ENCODE results near the gene FBLN1.

Gene FBLN1

DNA sequence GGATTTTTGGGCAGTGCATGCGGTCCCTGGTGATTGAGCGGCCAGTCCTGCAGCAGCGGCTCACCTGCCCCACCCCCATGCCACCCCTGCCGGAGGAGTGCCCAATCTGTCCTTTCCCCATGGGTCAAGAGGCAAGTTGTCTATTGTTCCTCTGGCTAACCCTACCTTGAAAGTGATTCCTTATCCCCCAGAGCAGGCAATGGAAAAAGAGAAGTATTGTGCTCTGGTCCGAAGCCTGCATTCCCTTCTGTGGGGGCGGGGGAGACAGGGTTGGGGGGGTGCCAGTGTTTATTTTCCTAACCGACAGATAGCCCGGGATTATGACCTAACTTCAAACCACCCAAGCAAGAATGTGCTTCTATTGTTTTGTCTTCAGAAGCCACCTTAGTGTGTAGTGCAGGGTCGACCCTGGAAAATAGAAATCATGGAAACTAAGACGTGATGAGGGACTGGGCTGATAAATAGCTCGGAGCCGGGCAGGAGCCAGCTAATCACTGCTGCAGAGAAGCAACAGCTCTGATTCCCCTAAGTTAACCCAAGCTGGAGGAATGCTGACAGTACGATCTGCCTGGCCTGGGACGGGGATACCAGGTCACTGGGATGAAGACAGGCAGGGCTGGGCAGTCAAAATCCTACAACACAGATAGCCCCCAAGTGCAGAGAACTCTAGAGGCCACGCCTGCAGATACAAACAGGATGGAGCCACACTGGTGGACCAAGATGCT is 130.3 kb downstream of the FBLN1 start:
- Histone ChIP-seq H2AFZ (ENCODE audit: low read length) (no peak overlapping the region), H3K4me1 (ENCODE audit: insufficient read depth, low read length, poor library complexity, severe bottlenecking) (peaks cover 22% of the 10 kb centered on the region), H3K4me3 (ENCODE audit: low read length, poor library complexity, severe bottlenecking) (no peak overlapping the region), H3K79me2 (ENCODE audit: insufficient read depth, low read length) (no peaks in the 10 kb centered on the region), H3F3A (ENCODE audit: low read depth) (0 out of 2 replicates have a peak, but pooled peaks cover 3% of the 10 kb centered on the region), H4K20me1 (ENCODE audit: insufficient read depth, low read length, poor library complexity, severe bottlenecking) (no peaks in the 10 kb centered on the region), H3K4me2 (ENCODE audit: low read depth, low read length, poor library complexity, severe bottlenecking) (no peak overlapping the region), H3K36me3 (ENCODE audit: insufficient read depth, low read length) (no peaks in the 10 kb centered on the region), H3K27me3 (ENCODE audit: insufficient read depth, low read length, poor library complexity, severe bottlenecking) (no peaks in the 10 kb centered on the region), H3K9me3 (ENCODE audit: insufficient read depth, low read depth, low read length) (no peaks in the 10 kb centered on the region), H3K9ac (ENCODE audit: low read depth, low read length, poor library complexity, severe bottlenecking) (no peak overlapping the region), H3K9me2 (replicated peaks; ENCODE audit: low read depth, low read length) (no peaks in the 10 kb centered on the region)
- TF ChIP-seq, protein P1, sequence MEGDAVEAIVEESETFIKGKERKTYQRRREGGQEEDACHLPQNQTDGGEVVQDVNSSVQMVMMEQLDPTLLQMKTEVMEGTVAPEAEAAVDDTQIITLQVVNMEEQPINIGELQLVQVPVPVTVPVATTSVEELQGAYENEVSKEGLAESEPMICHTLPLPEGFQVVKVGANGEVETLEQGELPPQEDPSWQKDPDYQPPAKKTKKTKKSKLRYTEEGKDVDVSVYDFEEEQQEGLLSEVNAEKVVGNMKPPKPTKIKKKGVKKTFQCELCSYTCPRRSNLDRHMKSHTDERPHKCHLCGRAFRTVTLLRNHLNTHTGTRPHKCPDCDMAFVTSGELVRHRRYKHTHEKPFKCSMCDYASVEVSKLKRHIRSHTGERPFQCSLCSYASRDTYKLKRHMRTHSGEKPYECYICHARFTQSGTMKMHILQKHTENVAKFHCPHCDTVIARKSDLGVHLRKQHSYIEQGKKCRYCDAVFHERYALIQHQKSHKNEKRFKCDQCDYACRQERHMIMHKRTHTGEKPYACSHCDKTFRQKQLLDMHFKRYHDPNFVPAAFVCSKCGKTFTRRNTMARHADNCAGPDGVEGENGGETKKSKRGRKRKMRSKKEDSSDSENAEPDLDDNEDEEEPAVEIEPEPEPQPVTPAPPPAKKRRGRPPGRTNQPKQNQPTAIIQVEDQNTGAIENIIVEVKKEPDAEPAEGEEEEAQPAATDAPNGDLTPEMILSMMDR (conservative IDR thresholded peaks at IDR 0.05; ENCODE audit: low read length), result no peak
- no peak for TF ChIP-seq EZH2phosphoT487 (IDR thresholded peaks at IDR 0.05; ENCODE audit: borderline replicate concordance)

DNA sequence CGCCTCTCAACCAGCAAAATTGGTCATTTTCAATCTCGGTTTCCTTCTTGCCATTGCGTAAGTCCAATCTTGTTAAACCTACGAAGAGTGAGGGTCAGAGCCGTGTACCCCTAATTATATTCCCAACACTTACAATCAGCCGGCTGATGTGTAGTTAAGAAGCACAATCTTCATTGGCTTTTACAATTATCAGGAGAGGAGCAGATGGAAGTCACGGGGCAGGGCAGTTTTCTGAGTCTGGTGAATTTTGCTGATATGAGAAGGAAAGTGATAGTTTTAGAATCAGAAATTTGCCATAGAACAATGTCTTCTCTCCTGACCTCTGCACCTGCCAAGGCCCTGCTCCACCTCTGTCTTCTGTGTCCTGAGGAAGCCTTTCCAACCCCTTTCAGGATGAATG is 134.0 kb downstream of the FBLN1 start:
- no peaks in the 10 kb centered on the region for H3K79me2 ChIP-seq (ENCODE audit: insufficient read depth, low read length)
- no peaks in the 10 kb centered on the region for H3K36me3 ChIP-seq (ENCODE audit: insufficient read depth, low read length)
- peaks cover 39% of the 10 kb centered on the region for H3K4me1 ChIP-seq (ENCODE audit: insufficient read depth, low read length, poor library complexity, severe bottlenecking)
- no peaks in the 10 kb centered on the region for H3K9me3 ChIP-seq (ENCODE audit: insufficient read depth, low read depth, low read length)
- no peak overlapping the region for H2AFZ ChIP-seq (ENCODE audit: low read length)
- TF ChIP-seq, protein P1 (conservative IDR thresholded peaks at IDR 0.05; ENCODE audit: low read length), result no peak
- TF ChIP-seq EZH2phosphoT487 (IDR thresholded peaks at IDR 0.05; ENCODE audit: borderline replicate concordance), result no peak
- H3K27me3 ChIP-seq (ENCODE audit: insufficient read depth, low read length, poor library complexity, severe bottlenecking), result no peaks in the 10 kb centered on the region
- no peak overlapping the region for H3K9ac ChIP-seq (ENCODE audit: low read depth, low read length, poor library complexity, severe bottlenecking)
- H3K4me2 ChIP-seq (ENCODE audit: low read depth, low read length, poor library complexity, severe bottlenecking), result no peak overlapping the region
- H3K9me2 ChIP-seq (replicated peaks; ENCODE audit: low read depth, low read length), result no peaks in the 10 kb centered on the region
- H3K4me3 ChIP-seq (ENCODE audit: low read length, poor library complexity, severe bottlenecking), result no peak overlapping the region
- H3F3A ChIP-seq (ENCODE audit: low read depth), result 0 out of 2 replicates have a peak, but pooled peaks cover 3% of the 10 kb centered on the region
- H4K20me1 ChIP-seq (ENCODE audit: insufficient read depth, low read length, poor library complexity, severe bottlenecking), result no peaks in the 10 kb centered on the region

DNA sequence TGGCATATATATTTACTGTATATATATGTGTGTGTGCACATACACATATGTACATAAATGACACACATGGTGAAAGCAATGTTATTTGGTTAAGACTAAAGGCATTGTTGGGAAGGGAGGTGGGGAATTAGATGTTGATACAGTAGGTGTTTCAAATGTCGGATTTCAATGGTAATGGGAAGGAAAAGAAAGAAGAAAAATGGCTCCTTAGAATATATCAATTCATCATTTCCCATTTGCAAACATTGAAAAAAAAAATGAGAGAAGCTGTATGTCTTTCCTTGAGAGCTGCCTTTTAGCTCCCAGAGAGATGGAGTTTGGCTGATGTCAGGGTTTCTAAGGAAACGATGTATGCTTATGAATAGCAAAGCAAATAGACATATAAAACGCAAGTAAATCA is 135.5 kb downstream of the FBLN1 start:
- Histone ChIP-seq H3K9ac (ENCODE audit: low read depth, low read length, poor library complexity, severe bottlenecking) (peak overlapping the region; percentile 74), H3K79me2 (ENCODE audit: insufficient read depth, low read length) (no peaks in the 10 kb centered on the region), H3K9me3 (ENCODE audit: insufficient read depth, low read depth, low read length) (no peaks in the 10 kb centered on the region), H3F3A (ENCODE audit: low read depth) (peaks cover 8% of the 10 kb centered on the region; the same call in 1 of the 2 replicates), H3K36me3 (ENCODE audit: insufficient read depth, low read length) (no peaks in the 10 kb centered on the region), H3K4me2 (ENCODE audit: low read depth, low read length, poor library complexity, severe bottlenecking) (peak overlapping the region; percentile 76), H4K20me1 (ENCODE audit: insufficient read depth, low read length, poor library complexity, severe bottlenecking) (no peaks in the 10 kb centered on the region), H3K27me3 (ENCODE audit: insufficient read depth, low read length, poor library complexity, severe bottlenecking) (no peaks in the 10 kb centered on the region), H2AFZ (ENCODE audit: low read length) (no peak overlapping the region), H3K4me3 (ENCODE audit: low read length, poor library complexity, severe bottlenecking) (peak overlapping the region; percentile 63), H3K9me2 (replicated peaks; ENCODE audit: low read depth, low read length) (no peaks in the 10 kb centered on the region), H3K4me1 (ENCODE audit: insufficient read depth, low read length, poor library complexity, severe bottlenecking) (peaks cover 52% of the 10 kb centered on the region)
- TF ChIP-seq, protein P1 (conservative IDR thresholded peaks at IDR 0.05; ENCODE audit: low read length), result no peak
